Testis (tissue), 3 donors: Measurements from ENCODE around the gene BCL7A. TPM values are rescaled to one million over a fixed set of nuclear protein-coding genes. Genes with fewer than 3 reads are reported as not detected.
"Not testable (repeated sequence)": the region's sequence is repeated elsewhere in the genome, so short reads cannot be mapped to it uniquely, and the experiment has no call there.

Source experiments
- DNase-seq: peaks from one replicate; pipeline ENCODE4 v3.0.0-alpha.2; 2019
- H3K27ac ChIP-seq, 2 donors: fragments of 200-600 bp; sonication (generic); one replicate each; pipeline ENCODE4 v1.5.1; 2019
- H3K27me3 ChIP-seq: fragments of 200-600 bp; sonication (generic); one replicate; pipeline ENCODE4 v1.5.1; 2019
- H3K36me3 ChIP-seq: fragments of 200-600 bp; sonication (generic); one replicate; pipeline ENCODE4 v1.5.1; 2017; ENCODE audit warnings: low read depth; ENCODE audit errors: missing control alignments
- H3K4me1 ChIP-seq: fragments of 200-600 bp; sonication (generic); one replicate; pipeline ENCODE4 v1.5.1; 2019
- H3K4me3 ChIP-seq, 2 donors: fragments of 200-600 bp; sonication (generic); one replicate each; pipeline ENCODE4 v1.5.1; 2017 to 2019
- H3K9me3 ChIP-seq: fragments of 200-600 bp; sonication (generic); one replicate; pipeline ENCODE4 v1.5.1; 2017
- CTCF ChIP-seq, 3 experiments: fragments of 450-650 bp in 2 of 3; fragments of 200-600 bp in 1 of 3; sonication (generic) in 1 of 3; IDR thresholded peaks; one replicate each; pipeline ENCODE4 v1.5.1; 2016 to 2019; ENCODE audit warnings: antibody characterized with exemption in 3 of 3, mild to moderate bottlenecking in 2 of 3, moderate library complexity in 1 of 3
- POLR2A ChIP-seq: fragments of 450-650 bp; IDR thresholded peaks from one replicate; pipeline ENCODE4 v1.6.1; 2017; ENCODE audit warnings: antibody characterized with exemption, mild to moderate bottlenecking, moderate library complexity
- WGBS, 2 donors: methylation state at CpG; one replicate each; pipeline ENCODE4 v1.1.5; 2018; 5-methylcytosine and 5-hydroxymethylcytosine counted together
- intact Hi-C: fragments of 100-400 bp; cut with DNase I; formaldehyde crosslinking; loops from one replicate; pipeline ENCODE4 v1.15.1; 2023; ENCODE audit warnings: low total_unique reads
- polyA plus RNA-seq: library from polyadenylated mRNA; stranded (reverse); fragments of 350-450 nt; fragmentation: Illumina TruSeq; extraction: RNeasy Lipid Tissue Mini Kit (QIAGEN cat#74804); gene quantifications from one replicate; pipeline ENCODE4 v1.2.3, GENCODE V29; 2014; ENCODE audit warnings: low read depth, low replicate concordance; ENCODE audit not compliant: insufficient read depth
- total RNA-seq, 2 donors: library from RNA; depleted of rRNA; stranded (reverse); fragments of >200 nt; gene quantifications; one replicate each; pipeline ENCODE4 v1.2.3, GENCODE V29; 2016

BCL7A gene
- total and polyA plus RNA-seq, 3 donors from 2014 or later, result 5.9 to 11.1 (median 10.2) TPM

- no peak for DNase-seq
- WGBS, 2 donors, result 90 to 93% methylated on average over 6 of the region's 6 CpGs
- Histone ChIP-seq H3K27me3 (no peaks in the 10 kb centered on the region), H3K4me3 (no peak overlapping the region), H3K9me3 (no peaks in the 10 kb centered on the region), H3K27ac (no peak overlapping the region), H3K36me3 (peaks cover 4% of the 10 kb centered on the region), H3K4me1 (no peaks in the 10 kb centered on the region)
- intact Hi-C loops, result no loop called here
- TF ChIP-seq CTCF (IDR thresholded peaks at IDR 0.05), result no peak
Observed at GRCh38 chr12:122036153-122036552, 14.5 kb downstream of the BCL7A start.

- Histone ChIP-seq H3K36me3 (peaks cover 4% of the 10 kb centered on the region), H3K4me3 (no peak overlapping the region), H3K27me3 (no peaks in the 10 kb centered on the region), H3K9me3 (no peaks in the 10 kb centered on the region), H3K27ac (no peak overlapping the region), H3K4me1 (no peaks in the 10 kb centered on the region)
- DNase-seq, result no peak
- TF ChIP-seq POLR2A, result no peak
- no peak for TF ChIP-seq CTCF (IDR thresholded peaks at IDR 0.05)
- intact Hi-C loops, result no loop called here
- 79 to 85% methylated on average over 21 of the region's 21 CpGs for WGBS, 2 donors
Observed at GRCh38 chr12:122040579-122041386, 19.1 kb downstream of the BCL7A start.

- 88 to 91% methylated on average over 3 of the region's 3 CpGs for WGBS, 2 donors
- H3K27me3 ChIP-seq, H3K36me3 ChIP-seq, H3K4me1 ChIP-seq, intact Hi-C loops, H3K4me3 ChIP-seq, H3K9me3 ChIP-seq, H3K27ac ChIP-seq, DNase-seq: not testable (repeated sequence)
Observed at GRCh38 chr12:122041458-122041857, 19.8 kb downstream of the BCL7A start.

DNA sequence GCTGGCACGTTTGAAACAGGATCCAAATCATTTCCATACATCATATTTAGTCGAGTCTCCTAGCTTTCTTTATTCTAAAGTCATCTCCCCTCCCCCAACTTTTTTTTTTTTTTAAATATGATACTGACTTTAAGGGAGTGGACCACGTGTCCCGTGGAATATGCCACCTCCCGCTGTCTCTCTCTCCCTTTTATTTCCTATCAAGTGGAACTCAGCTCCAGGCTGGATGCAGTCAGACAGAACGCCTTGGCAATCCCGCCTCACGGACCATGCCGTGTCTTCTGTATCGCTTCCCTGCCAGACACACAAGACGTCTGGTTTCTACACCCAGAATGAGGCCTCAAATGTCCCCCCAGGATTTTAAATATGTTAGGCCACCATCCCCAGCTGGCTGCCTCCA is 21.2 kb downstream of the BCL7A start:
- TF ChIP-seq POLR2A, result no peak
- TF ChIP-seq CTCF (IDR thresholded peaks at IDR 0.05), result no peak
- 84 to 87% methylated on average over 11 of the region's 11 CpGs for WGBS, 2 donors
- no peak for DNase-seq
- Histone ChIP-seq H3K27me3 (no peaks in the 10 kb centered on the region), H3K36me3 (peaks cover 4% of the 10 kb centered on the region), H3K9me3 (no peaks in the 10 kb centered on the region), H3K4me3 (no peak overlapping the region), H3K27ac (no peak overlapping the region), H3K4me1 (no peaks in the 10 kb centered on the region)
- intact Hi-C loops, result no loop called here

DNA sequence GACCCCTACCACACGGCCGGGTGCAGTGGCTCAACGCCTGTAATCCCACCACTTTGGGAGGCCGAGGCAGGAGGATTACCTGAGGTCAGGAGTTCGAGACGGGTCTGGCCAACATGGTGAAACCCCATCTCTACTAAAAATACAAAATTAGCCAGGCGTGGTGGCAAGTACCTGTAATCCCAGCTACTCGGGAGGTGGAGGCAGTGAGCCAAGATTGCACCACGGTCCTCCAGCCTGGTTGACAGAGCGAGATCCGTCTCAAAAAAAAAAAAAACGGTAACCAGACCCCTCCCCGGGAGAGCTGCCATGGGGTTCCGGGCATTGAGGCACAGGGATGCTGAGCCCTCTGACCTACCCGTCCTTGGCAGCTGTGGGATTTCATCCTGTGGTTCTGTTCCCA is 21.8 kb downstream of the BCL7A start:
- intact Hi-C loops, result no loop called here
- WGBS, 2 donors, result 91 to 96% methylated on average over 12 to 15 of the region's 15 CpGs
- no peak overlapping the region for H3K27ac ChIP-seq

More for the DNA sequence above, 21.8 kb downstream of the BCL7A start:
- no peak for TF ChIP-seq POLR2A
- no peak for TF ChIP-seq CTCF (IDR thresholded peaks at IDR 0.05)
- no peak for DNase-seq
- Histone ChIP-seq H3K27me3 (no peaks in the 10 kb centered on the region), H3K4me3 (no peak overlapping the region), H3K36me3 (peaks cover 4% of the 10 kb centered on the region), H3K4me1 (no peaks in the 10 kb centered on the region), H3K9me3 (no peaks in the 10 kb centered on the region)
